SK-N-SH treated with all-trans-retinoic acid at 6 μM for 48 hours (cell line): Measurements from ENCODE around the gene TOB1.
A peak's percentile ranks its signal among the peaks of the same experiment; 100 is the strongest.

Source experiments
- ATAC-seq: fragments of 200-7000 bp; cut with Tn5 transposase; 3 replicates; pipeline ENCODE4 v1.9.1; 2020; ENCODE audit warnings: mild to moderate bottlenecking, moderate library complexity
- ARNTL ChIP-seq: fragments of 450-650 bp; formaldehyde crosslinking; IDR thresholded peaks from 2 replicates; pipeline ENCODE4 v1.5.0; 2020; ENCODE audit warnings: low read depth, mild to moderate bottlenecking, moderate library complexity, borderline replicate concordance
- BACH2 ChIP-seq: fragments of 250-450 bp; sonication (Bioruptor Pico); IDR thresholded peaks from 2 replicates; pipeline ENCODE4 v1.9.0; 2021; ENCODE audit warnings: mild to moderate bottlenecking, borderline replicate concordance
- CREB5 ChIP-seq: fragments of 250-450 bp; sonication (Bioruptor Pico); IDR thresholded peaks from 2 replicates; pipeline ENCODE4 v1.5.1; 2020; ENCODE audit warnings: low read depth, mild to moderate bottlenecking, moderate library complexity
- CSDC2 ChIP-seq: fragments of 250-450 bp; sonication (Bioruptor Pico); IDR thresholded peaks from 2 replicates; pipeline ENCODE4 v1.5.0; 2020; ENCODE audit warnings: mild to moderate bottlenecking, moderate library complexity
- ESRRG ChIP-seq: fragments of 250-450 bp; sonication (Bioruptor Pico); IDR thresholded peaks from 2 replicates; pipeline ENCODE4 v1.6.1; 2021; ENCODE audit warnings: mild to moderate bottlenecking
- GLIS3 ChIP-seq: fragments of 250-450 bp; sonication (Bioruptor Pico); IDR thresholded peaks from 2 replicates; pipeline ENCODE4 v1.5.0; 2020; ENCODE audit warnings: mild to moderate bottlenecking, moderate library complexity
- ISL1 ChIP-seq: fragments of 250-450 bp; sonication (Bioruptor Pico); IDR thresholded peaks from 2 replicates; pipeline ENCODE4 v2.1.2; 2022; ENCODE audit warnings: mild to moderate bottlenecking, moderate library complexity
- OSR1 ChIP-seq: fragments of 250-450 bp; sonication (Bioruptor Pico); IDR thresholded peaks from 2 replicates; pipeline ENCODE4 v1.8.0; 2022; ENCODE audit warnings: moderate library complexity, mild to moderate bottlenecking, inconsistent platforms
- PATZ1 ChIP-seq: fragments of 250-450 bp; sonication (Bioruptor Pico); IDR thresholded peaks from 2 replicates; pipeline ENCODE4 v1.8.0; 2020; ENCODE audit warnings: mild to moderate bottlenecking, moderate library complexity, borderline replicate concordance
- PPARA ChIP-seq: fragments of 250-450 bp; sonication (Bioruptor Pico); IDR thresholded peaks from 2 replicates; pipeline ENCODE4 v1.5.0; 2020; ENCODE audit warnings: mild to moderate bottlenecking, borderline replicate concordance
- RARB ChIP-seq: fragments of 250-450 bp; sonication (Bioruptor Pico); IDR thresholded peaks from 2 replicates; pipeline ENCODE4 v1.8.0; 2021; ENCODE audit warnings: mild to moderate bottlenecking, moderate library complexity
- SNAI2 ChIP-seq: fragments of 250-450 bp; sonication (Bioruptor Pico); IDR thresholded peaks from 2 replicates; pipeline ENCODE4 v1.5.0; 2020; ENCODE audit warnings: mild to moderate bottlenecking, moderate library complexity
- TCF4 ChIP-seq: fragments of 250-450 bp; sonication (Bioruptor Pico); IDR thresholded peaks from 2 replicates; pipeline ENCODE4 v1.8.0; 2021; ENCODE audit warnings: mild to moderate bottlenecking, moderate library complexity, borderline replicate concordance
- TOX ChIP-seq: fragments of 250-450 bp; sonication (Bioruptor Pico); IDR thresholded peaks from 2 replicates; pipeline ENCODE4 v1.8.0; 2021; ENCODE audit warnings: mild to moderate bottlenecking, moderate library complexity, borderline replicate concordance
- ZC3H10 ChIP-seq: fragments of 250-450 bp; sonication (Bioruptor Pico); IDR thresholded peaks from 2 replicates; pipeline ENCODE4 v1.5.1; 2021; ENCODE audit warnings: mild to moderate bottlenecking, moderate library complexity
- ZFP3 ChIP-seq: fragments of 250-450 bp; sonication (Bioruptor Pico); IDR thresholded peaks from 2 replicates; pipeline ENCODE4 v1.5.0; 2020; ENCODE audit warnings: mild to moderate bottlenecking, moderate library complexity
- ZFP30 ChIP-seq: fragments of 450-650 bp; formaldehyde crosslinking; IDR thresholded peaks from 2 replicates; pipeline ENCODE4 v1.5.0; 2022; ENCODE audit warnings: mild to moderate bottlenecking, moderate library complexity
- ZNF565 ChIP-seq: fragments of 450-650 bp; formaldehyde crosslinking; conservative IDR thresholded peaks from 2 replicates; pipeline ENCODE4 v1.5.0; 2020; ENCODE audit warnings: low read depth, mild to moderate bottlenecking, moderate library complexity
- ZNF70 ChIP-seq: fragments of 450-650 bp; formaldehyde crosslinking; IDR thresholded peaks from 2 replicates; pipeline ENCODE4 v1.5.0; 2020; ENCODE audit warnings: mild to moderate bottlenecking, moderate library complexity
- ZNF8 ChIP-seq: fragments of 450-650 bp; formaldehyde crosslinking; IDR thresholded peaks from 2 replicates; pipeline ENCODE4 v1.5.0; 2020; ENCODE audit warnings: mild to moderate bottlenecking, moderate library complexity
- TF ChIP-seq, protein P1 (sequence below): fragments of 250-450 bp; sonication (Bioruptor Pico); IDR thresholded peaks from 2 replicates; pipeline ENCODE4 v1.8.0; 2021; ENCODE audit warnings: low read depth, mild to moderate bottlenecking, moderate library complexity, borderline replicate concordance

TOB1 gene

GRCh38 chr17:50893183-50893993 lies 27.2 kb upstream of the TOB1 start:
- no peak for TF ChIP-seq ARNTL (CRISPR knock-in tag)
- no peak for TF ChIP-seq CSDC2
- TF ChIP-seq ZFP30 (CRISPR knock-in tag), result no peak
- no peak for TF ChIP-seq BACH2
- TF ChIP-seq ZNF565, result no peak
- no peak for TF ChIP-seq RARB (CRISPR knock-in tag)
- TF ChIP-seq CREB5 (CRISPR knock-in tag), result no peak
- ATAC-seq, result peak; percentile 31

DNA sequence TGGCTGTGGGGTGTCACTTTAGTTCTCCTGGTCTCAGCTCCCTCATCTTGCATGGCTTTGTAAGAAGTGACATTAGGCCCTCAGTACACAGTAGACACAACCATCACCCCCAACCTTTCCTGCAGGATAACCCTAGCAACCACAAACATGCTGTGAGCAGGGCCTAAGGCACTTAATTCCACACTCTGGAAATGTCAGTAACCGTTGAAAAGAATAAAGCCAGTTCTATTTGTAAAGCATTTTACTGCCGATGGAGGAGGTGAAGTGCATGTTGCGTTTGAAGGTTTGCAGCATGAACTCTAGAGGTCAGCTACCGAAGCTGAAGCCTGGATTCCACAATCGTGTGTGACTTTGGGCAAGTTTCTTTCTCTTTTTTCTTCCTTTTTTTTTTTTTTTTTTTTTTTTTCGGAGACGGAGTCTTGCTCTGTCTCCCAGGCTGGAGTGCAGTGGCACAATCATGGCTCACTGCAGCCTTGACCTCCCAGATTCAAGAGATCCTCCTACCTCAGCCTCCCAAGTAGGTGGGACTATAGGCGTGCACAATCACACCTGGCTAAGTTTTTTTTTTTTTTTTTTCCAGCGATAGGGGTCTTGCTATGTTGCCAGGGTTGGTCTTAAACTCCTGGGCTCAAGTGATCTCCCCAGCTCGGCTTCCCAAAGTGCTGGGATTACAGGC lies 26.1 kb upstream of the TOB1 start:
- no peak for ATAC-seq
- TF ChIP-seq BACH2 (no peak), ESRRG (no peak)
- TF ChIP-seq, protein P1, sequence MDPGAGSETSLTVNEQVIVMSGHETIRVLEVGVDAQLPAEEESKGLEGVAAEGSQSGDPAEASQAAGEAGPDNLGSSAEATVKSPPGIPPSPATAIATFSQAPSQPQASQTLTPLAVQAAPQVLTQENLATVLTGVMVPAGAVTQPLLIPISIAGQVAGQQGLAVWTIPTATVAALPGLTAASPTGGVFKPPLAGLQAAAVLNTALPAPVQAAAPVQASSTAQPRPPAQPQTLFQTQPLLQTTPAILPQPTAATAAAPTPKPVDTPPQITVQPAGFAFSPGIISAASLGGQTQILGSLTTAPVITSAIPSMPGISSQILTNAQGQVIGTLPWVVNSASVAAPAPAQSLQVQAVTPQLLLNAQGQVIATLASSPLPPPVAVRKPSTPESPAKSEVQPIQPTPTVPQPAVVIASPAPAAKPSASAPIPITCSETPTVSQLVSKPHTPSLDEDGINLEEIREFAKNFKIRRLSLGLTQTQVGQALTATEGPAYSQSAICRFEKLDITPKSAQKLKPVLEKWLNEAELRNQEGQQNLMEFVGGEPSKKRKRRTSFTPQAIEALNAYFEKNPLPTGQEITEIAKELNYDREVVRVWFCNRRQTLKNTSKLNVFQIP (CRISPR knock-in tag), result no peak
- TF ChIP-seq, all 23 proteins: peak for 0

DNA sequence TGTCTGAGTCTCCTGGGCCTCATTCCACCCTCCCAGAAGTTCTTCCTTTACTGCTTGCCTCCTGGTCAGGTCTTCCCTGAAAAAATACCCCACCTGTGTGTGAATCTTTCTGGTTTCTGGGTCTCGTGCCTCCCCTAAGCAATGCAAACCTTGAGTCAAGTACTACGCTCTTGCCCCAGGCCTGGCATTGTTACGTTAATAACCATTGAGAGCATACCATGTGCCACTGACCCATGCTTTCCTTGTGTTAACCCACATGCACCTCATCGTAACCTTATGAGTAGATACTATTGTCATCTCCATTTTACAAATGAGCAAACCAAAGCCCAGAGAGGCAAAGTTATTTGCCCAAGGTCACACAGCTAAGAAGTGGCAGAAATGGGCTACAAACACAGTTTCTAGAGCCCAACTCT lies 25.4 kb upstream of the TOB1 start:
- no peak for ATAC-seq
- no peak for TF ChIP-seq TCF4 (CRISPR knock-in tag)
- no peak for TF ChIP-seq ESRRG
- TF ChIP-seq GLIS3 (CRISPR knock-in tag), result no peak
- TF ChIP-seq ISL1 (CRISPR knock-in tag), result no peak
- no peak for TF ChIP-seq TOX
- TF ChIP-seq PPARA (CRISPR knock-in tag), result no peak
- no peak for TF ChIP-seq ZNF8 (CRISPR knock-in tag)
- TF ChIP-seq SNAI2 (CRISPR knock-in tag), result no peak
- TF ChIP-seq CSDC2, result no peak
- no peak for TF ChIP-seq OSR1 (CRISPR knock-in tag)
- no peak for TF ChIP-seq ZC3H10 (CRISPR knock-in tag)
- no peak for TF ChIP-seq RARB (CRISPR knock-in tag)
- no peak for TF ChIP-seq ZFP30 (CRISPR knock-in tag)
- no peak for TF ChIP-seq ZNF565
- no peak for TF ChIP-seq ZFP3 (CRISPR knock-in tag)
- TF ChIP-seq BACH2, result no peak
- TF ChIP-seq, protein P1 (CRISPR knock-in tag), result no peak
- no peak for TF ChIP-seq ZNF70 (CRISPR knock-in tag)
- no peak for TF ChIP-seq CREB5 (CRISPR knock-in tag)
- TF ChIP-seq ARNTL (CRISPR knock-in tag), result no peak

DNA sequence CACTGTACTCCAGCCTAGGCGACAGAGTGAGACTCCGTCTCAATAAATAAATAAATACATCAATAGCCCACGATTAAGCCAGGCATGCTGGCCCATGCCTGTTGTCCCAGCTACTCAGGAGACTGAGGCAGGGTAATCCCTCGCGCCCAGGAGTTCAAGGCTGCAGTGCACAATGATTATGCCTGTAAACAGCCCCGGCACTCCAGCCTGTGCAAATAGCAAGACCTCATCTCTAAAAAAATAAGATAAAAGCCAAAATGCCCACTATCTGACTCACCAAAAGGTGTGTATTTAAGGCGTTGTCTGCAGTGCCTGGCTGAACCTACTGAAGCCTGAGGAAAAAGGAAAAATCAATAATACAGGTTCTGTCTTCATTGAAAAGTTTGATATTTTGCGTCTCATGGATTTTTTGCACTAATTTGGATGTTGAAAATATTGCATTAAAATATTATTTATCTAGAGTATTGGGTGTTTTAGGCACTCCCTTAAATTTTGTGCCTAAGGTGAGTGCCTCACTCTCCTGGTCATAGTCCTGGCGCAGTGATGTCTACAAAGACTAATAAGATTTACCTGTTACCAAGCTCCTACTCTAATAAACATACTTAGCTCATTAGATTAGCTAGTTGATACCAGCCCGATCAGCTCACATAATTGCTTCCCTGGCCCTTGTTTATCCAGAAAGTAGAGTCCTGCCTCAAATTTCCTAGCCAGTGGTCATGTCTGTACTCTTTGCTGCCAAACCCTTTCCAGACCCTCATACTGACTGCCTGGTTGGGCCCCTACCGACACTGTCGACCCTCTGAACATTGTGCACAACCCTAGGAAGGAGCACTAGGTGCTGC lies 24.7 kb upstream of the TOB1 start:
- TF ChIP-seq PPARA (CRISPR knock-in tag), result no peak
- TF ChIP-seq OSR1 (CRISPR knock-in tag), result no peak
- TF ChIP-seq ZNF565, result no peak
- no peak for TF ChIP-seq ZNF8 (CRISPR knock-in tag)
- TF ChIP-seq, protein P1 (CRISPR knock-in tag), result no peak
- no peak for TF ChIP-seq ESRRG
- TF ChIP-seq PATZ1, result no peak
- no peak for TF ChIP-seq CREB5 (CRISPR knock-in tag)
- TF ChIP-seq SNAI2 (CRISPR knock-in tag), result no peak
- ATAC-seq, result no peak
